NCI-H146 treated with DMSO at 0.1 percent for 48 hours (cell line): ENCODE results near the gene NKAIN4.

Experiments
- DNase-seq: peaks from one replicate; lab custom pipeline; 2025; ENCODE audit not compliant: unreplicated experiment; lab: John Stamatoyannopoulos, UW

Gene NKAIN4

DNA sequence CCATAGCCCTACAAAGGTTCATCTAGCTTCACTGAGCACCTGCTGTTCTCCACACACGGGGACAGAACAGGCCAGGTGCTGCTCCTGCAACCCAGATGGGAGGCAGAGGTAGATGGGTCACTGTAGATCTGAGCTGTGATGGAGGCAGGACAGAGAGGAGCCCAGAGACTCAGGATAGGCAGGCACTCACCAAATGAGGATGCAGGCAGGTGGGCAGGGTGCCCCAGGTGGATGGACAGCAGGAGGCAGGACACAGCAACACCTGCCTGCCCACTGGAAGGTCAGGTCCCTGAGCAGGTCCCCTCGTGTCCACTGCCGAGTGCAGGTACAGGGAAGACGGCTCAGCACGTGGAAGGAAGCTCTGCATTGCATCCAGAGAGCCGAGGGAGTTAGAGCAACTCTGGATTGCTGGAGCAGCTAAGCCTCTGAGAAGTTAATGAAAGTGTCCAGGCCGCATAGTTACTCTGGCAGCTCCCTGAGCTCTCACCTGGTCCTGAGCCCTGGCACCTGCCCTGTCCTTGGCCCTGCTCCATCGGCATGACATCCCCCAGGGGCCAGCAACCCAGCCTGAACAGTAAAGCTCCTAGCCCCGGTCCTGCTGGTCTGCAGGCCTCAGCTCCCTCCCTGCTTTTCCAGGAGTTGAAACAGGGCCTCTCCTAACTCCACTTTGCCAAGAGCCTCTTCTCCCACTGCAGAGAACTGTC is 33.4 kb downstream of the NKAIN4 start:
- no peak for DNase-seq

DNA sequence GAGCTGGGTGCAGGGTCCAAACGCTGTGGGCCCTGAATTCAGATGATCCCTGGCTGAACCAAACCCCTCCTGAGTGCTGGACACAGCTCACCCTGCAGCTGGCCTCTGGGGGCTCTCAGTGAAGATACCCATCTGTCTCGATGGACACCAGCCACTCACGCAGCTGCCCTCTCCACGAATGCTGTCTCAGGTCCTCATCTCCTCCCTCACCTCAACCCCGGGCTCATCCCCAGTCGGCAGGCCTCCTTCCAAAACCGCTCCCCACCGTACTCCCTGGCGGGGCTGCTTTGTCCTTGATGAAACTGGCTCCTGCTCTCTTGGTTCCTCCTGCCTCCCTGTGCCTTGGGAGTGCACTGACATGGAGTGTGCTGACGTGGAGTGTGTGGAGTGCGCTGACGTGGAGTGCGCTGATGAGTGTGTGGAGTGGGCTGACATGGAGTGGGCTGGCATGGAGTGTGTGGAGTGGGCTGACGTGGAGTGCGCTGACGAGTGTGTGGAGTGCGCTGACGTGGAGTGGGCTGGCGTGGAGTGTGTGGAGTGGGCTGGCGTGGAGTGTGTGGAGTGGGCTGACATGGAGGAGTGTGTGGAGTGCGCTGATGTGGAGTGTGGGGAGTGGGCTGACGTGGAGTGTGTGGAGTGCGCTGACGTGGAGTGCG is 34.3 kb downstream of the NKAIN4 start:
- DNase-seq = no peak

DNA sequence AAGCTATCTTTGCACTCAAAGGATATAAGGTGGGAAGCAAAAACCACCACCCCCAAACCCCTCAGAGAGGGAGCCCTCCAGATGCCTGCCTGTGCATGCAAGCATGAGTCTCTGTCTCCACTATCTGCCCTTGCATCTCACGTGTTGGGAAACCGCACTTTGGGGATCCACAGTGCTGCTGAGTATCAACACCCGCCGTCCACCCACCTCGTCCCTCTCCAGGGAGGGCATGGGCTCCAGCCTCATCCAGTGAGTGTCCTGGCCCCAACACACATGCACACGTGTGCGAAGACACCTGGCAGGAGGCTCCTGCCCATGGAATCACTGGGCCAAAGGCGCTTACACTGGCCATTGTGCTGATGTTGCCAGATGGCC is 34.8 kb downstream of the NKAIN4 start:
- DNase-seq = no peak

DNA sequence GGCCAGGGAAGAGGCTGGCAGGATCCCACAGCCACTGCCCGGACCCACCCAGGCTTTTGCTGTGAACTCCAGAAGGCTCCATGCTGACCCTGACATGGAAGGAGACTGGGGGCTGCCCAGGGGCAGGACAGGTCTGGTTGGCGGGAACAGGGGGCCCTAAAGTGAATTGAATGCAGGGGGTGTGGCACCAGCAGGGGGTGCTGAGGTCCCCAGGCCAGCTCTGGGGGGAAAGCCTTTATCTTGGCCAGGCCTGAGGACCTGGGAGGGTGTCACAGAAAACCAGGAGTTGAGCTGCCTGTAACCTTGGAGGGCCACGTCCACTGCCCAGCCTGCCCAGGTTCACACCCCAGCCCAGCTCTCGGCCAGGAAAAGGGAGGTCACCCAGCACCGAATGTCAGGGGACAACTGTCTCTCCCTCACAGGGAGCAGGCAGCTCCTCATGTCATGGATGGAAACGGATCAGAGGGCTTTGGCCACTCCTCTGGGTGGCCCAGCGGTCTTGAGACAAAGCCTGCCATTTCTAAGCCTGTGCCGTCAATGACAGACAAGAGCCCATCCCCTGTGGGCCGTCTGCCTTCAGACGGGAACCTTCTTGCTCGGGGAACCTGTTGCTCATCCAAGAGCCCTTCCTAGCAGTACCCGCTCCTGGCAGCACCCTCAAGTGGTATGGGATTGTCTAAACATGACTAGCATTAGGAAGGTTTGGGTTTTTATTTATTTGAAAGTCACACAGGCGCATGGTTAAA is 35.4 kb downstream of the NKAIN4 start:
- no peak for DNase-seq

DNA sequence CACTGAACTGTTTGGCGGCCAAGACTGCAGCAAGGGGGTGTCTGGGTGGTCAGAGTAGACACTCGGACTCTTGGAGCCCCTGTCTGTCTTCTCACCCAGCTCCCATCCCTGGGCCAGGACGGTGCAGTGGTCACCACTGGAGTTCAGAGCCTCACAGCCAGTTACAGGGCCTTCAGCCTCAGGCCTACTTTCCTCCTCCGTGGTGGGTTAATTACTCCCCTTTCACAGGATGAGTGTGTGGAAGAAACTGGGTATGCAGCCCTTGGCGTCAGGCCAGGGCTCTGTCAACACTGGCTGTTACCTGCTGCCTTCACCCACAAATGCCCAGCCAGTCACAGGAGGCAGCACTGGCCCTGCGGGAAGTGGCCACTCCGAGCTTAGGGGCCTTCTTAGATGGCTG is 36.6 kb downstream of the NKAIN4 start:
- DNase-seq = no peak

DNA sequence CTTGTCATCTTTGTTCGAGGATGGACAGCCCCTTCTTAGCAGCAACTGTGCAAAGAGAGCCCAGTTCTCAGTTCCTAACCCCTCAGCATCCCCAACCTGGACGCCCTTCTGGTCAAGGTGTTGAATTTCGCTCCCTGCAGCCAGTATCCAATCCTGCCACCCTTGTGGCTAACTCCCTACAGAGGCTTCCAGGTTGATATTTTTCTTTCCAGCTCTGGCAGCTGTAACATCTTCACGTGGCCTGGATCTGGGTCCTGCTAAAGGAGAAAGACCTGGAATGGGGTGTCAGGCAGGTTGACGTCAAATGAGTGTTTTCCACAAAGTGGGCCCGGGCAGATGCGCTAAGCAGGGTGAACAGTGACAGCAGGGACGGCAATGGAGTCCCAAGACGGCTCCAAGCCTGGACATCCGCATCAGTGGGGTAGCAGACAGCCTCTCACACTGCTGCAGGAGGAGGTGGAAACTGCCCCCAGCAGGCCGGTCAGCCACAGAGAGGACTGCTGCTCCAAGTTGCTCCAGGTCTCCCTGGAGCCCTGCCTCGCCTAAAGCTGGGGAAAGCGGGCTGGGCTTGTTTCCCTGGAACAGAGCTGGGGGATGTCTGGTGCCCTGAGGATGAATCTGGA is 37.3 kb downstream of the NKAIN4 start:
- no peak for DNase-seq

DNA sequence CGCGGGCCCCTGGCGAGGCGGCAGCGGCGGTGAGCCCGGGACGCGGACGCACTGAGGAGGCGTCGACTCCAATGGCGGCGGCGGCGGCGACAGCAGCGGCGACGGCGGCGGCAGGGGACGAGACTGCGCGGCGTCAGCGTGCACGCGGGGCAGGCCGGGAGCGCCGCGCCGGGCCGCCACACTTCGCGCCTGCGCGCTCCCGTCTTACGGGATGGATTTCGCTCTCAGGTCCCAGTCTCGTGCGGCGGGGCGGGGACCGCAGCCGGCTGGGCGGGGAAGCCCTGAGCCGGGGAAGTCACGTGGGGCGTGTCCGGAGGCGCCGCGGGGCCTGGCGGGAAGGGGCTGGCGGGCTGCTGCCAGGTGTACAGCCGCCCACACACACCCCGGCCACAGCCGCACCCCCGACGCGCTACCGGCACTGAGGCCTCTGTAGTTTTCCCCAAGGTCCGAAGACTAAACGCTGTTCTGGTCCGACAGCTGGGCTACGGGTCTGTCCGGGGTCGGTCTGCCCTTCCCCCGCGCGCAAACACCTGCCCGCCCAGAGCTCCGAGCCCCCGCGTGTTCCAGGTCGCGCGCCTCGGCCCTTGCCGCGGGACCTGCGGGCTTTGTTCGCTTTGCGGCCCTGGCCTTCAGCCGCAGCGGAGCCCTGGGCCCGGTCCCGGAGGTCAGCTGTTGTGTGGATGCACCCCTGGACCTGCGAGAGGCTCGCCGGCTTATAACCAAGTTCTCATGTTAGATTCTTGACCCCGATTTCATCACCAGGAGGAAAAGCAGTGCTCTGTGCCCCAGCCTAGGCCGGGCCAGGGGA is 38.0 kb downstream of the NKAIN4 start, which contains the start of gene YTHDF1:
TSS of gene YTHDF1 (minus strand) at position 91 of the 808 bp plus-strand sequence. CDS start 239 bp downstream, outside the sequence.
- peak; percentile 93 for DNase-seq

DNA sequence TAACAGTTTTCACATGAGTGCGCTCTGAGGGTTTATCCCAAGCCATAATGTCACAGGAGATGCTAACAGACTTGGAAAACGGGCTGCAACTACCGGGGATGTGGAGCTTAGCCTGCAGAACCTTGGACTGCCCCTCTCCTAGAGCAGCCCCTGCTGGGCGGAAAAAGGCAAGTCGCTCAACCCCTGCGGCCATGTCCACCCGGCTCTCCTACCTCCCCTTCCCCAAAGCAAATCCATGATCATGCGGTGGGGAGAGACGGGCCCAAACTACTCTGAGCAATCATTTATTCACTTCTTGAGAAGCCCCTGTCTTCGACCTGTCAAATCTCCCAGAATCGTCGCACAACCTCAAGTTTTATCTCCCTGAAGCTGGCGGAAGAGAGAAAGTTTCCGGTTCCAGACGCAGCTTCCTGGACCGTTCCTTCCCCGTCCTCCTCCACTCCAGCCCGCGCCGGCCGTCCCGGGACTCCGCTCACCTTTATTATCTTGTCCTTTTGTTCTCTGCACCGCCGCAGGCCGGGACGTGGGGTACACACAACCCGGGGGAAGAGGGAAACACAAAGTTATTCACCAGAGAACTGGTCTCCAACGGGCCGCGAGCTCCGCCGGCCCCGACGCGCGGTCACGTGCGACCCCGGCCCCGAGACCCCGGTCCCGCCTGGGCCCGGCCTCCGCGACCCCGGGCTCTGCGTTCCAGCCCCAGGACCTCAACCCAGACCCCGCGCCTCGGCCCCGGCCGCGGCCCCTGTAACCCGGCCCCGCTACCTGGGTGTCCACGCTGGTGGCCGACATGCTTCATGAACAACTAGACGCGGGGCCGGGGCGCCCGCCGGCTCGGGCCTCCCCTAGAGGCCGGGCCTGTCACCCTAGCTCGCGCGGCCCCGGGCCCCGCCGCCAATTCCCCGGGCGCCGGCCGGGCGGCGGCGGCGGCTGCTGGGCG is 38.9 kb downstream of the NKAIN4 start:
- DNase-seq = no peak

DNA sequence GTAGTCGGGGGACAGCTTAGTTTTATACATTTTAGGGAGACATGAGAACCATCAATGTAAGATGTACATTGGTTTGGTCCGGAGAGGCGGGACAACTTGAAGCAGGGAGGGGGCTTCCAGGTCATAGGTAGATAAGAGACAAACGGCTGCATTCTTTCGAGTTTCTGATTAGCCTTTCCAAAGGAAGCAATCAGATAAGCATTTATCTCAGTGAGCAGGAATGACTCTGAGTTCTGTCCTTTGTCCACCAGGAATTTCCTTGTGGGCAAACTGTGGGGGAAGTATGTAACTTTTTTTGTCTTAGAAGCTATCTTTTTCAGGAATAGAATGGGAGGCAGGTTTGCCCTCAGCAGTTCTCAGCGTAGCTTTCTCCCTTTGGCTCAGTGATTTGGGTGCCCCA is 39.7 kb downstream of the NKAIN4 start:
- DNase-seq = no peak

DNA sequence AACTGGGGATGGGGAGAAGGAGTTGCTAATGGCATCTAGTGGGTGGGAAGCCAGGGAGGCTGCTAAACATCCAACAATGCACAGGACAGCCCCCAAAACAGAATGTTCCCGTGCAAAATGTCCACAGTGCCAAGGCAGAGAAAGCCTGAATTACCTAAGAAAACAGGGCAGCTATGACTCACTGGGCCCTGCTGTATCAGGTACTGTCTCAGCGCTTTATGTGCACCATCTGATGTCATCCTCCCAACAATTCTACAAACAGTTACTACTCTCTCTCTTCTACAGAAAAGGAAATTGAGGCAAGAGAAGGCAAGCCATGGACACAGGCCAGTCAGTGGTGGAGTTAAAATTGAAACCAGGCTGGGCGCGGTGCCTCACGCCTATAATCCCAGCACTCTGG is 41.5 kb downstream of the NKAIN4 start:
- DNase-seq = no peak

DNA sequence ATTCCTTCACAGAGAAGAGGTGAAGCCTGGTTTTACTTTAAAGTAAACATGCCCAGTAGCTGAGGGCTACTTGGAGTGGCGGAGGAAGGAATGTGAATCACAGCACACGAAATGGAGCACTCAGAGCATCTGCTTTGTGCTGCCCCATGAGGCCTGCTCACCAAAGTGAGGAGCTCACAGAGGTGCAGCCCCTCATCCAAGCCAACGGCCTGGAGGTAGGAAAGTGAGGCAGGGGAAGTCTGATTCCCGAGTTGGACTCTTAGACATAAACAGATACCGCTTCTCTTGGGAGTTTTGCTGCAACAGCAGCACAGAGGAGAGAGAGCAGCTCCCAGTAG is 41.9 kb downstream of the NKAIN4 start:
- DNase-seq = no peak

DNA sequence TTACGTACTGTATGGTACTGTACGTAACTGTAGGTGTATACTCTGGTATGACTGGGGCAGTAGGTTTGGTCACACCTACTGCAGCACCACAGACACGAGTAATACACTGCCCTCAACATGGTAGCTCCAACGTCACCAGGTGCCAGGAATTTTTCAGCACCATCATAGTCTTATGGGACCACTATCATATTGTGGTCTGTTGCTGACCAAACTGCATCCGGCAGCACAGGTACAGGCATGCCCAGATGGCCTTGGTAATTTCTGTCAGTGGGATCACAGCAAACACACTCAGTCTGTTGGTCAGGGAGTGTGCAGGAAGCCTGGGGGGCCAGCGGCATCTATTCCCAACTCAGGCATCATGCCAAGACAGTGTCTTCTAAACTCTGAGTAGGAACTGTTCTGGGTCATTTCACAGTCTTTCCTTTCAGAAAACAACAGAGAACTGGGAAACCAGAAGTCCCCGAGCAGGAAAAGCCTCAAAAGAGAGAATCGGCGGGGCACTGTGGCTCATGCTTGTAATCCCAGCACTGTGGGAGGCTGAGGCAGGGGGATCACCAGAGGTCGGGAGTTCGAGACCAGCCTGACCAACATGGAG is 44.2 kb downstream of the NKAIN4 start:
- no peak for DNase-seq

DNA sequence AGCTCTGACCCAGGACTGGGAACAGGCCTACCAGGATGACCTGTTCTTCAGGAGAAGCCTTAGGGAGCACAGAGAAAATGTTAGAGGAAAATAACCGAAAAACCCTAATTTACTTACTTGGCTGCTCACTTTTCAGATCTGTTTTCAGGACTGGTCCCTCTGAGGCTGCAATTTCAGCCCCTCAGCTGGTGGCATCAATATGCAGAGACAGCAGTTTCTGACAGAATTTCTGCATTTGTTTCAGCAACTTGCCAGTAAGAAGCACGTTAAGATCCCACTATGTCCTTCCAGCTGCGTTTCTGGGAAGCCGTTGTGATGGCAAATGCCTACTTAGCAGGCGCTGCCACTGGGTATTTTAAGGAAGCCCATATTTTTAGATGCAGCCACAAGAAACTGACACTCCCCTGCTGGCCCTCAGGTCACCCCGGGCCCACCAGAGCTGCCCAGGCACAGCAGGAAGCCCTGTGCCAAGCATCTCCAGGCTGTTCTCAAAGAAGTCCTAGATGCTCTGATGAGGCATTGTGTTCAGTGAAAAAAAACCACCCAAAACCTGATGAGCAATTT is 45.8 kb downstream of the NKAIN4 start:
- no peak for DNase-seq

DNA sequence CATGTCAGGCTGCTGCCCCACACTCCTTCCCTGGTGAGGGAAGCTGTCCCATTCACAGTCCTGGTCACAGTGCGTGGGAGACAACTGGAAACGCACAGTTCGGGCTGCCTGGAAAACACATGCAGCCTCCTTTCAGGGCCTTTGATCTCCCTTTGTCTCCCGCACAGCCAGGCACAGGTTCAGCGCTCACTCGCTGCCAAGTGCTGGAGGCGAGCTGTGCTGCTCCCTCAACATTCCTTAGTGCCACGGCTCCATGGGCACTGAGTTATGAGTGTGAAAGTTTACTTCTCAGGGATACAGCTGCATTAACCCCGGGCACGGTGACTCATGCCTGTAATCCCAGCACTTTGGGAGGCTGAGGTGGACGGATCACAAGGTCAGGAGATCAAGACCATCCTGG is 47.4 kb downstream of the NKAIN4 start:
- DNase-seq = no peak

DNA sequence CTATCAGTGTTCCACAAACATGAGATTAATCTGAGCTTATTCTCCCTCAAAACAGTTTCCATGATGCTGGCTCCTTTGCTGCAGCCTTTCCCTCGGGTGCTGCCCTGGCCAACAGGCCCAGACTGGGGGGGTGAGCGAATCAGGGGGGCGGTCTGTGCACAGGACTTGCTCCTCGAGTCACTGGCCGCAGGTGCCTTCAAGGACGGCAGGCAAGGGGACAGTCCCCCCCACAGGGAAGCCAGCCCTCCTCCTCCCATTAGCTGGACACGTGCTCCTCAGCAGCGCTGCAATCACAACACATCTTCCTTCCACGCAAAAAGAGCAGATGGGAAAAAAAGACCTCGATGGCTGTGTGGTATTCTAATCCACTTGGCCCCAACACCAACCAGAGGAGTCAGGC is 48.4 kb downstream of the NKAIN4 start:
- DNase-seq = no peak

DNA sequence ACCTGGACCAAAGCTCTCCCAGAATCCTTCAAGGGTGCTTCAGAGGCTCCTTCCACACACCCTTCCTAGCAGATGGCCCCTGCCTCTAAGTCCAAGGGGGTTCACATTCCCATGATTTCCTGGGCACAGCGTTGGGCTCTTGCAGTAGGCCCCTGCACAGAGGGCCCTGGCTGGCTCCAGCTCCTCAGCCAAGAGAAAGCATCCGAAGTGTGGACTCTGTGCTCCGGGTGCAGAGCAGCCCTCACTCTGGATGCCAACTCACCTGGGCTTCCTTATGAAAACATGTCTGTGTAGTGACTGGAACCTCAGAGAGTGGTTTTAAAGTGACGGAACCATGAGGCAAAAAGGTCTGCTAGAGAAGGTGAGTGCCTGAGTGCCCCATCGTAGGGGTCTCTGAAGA is 49.9 kb downstream of the NKAIN4 start:
- no peak for DNase-seq

DNA sequence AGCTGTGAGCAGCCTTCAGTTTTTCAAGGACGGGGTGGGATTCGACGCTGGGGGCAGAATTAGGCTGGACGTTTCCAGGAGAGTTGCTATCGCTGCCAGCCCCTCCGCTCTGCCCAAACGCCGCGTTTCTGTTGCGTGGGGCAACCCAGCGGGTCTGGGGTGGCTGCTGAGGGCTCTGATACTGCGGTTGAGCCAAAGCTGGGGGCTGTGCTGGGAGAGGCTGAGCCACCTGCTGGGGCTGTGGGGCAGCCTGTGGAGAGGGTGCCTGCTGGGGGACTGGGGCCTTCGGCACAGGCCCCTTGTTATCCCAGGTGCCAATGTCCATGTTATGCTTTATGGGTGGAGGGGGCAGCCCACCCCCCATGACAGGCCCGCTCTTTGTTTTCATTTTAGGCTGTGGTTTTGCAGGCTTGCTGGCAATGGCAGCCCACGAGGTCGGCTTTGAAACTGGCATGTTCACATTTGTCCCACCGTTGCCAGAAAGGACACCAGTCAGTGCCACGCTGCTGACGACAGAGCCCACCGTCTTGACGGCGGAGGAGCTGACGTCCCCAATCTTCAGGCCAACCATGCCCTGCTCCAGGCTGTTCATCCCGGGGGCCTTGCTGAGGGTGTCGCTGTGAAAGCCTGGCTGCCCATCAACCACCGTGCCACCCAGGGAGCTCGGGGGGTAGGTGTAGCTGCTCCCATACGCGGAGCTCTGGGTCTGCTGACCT is 51.3 kb downstream of the NKAIN4 start:
- DNase-seq = no peak

DNA sequence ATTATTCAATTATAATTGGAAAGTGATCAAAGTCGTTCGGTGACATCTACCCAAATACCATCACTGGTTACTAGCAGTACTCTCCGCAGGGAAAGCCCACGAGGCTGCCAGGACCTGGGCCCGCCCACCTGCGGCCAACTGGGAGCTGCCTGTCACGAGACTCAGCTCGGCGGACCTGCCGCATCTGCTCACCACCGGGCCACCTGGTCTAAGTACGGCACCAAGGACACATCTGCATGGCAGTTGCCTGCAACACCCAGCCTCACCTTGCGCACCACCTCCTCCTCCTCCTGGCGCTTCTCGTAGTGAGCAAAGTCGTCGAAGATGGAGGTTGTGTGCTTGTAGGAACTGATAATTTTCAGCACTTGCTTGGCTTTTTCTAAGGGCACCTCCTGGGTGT is 52.2 kb downstream of the NKAIN4 start:
- DNase-seq = no peak

DNA sequence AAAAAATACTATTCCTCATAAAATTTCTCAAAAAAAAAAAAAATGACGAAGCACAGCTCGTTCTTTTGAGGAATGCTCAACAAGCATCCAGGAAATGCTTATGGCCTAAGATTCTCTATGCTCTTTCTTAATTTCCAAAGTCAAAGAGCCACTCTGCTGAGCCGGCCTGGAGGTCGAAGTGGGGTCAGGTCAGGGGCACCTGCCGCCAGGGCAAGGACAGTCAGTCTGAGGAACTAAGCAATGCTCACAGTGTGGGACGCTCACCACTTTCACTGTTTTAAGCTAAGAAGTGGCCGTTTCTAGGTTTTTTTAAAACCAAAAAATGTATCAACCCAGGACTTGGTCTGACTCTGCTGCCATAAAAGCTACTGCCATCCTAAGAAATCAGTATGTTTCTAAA is 55.7 kb downstream of the NKAIN4 start:
- no peak for DNase-seq
